T1000 (cell line): ENCODE data around the gene OPCML.

ENCODE experiments used
- DNase-seq: peaks from one replicate; lab custom pipeline; 2025; ENCODE audit warnings: mixed read lengths; lab: John Stamatoyannopoulos, UW

Gene OPCML

DNA sequence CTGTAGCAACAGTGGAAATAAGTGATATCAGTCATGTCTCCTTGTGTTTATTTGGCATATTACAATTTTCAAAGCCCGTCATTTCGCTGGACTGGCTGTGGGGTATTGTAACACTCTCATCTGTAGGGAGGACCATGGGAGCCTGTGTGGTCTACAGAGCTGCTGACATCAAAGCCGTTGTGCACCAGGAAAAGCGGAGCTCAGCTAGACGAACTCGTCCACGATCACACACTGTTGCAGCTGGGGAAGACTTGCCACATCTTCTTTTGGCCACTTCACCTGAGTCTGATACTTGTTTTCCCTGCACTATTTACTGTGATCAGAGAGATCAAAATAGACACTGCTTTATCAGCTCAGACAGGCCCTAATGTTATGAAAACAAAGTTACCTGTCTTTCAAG lies 741.3 kb downstream of the OPCML start:
- no peak for DNase-seq

- DNase-seq, result no peak
Observed at GRCh38 chr11:132790466-132790865, 741.8 kb downstream of the OPCML start.

GRCh38 chr11:132788816-132789325 lies 743.4 kb downstream of the OPCML start:
- no peak for DNase-seq

DNA sequence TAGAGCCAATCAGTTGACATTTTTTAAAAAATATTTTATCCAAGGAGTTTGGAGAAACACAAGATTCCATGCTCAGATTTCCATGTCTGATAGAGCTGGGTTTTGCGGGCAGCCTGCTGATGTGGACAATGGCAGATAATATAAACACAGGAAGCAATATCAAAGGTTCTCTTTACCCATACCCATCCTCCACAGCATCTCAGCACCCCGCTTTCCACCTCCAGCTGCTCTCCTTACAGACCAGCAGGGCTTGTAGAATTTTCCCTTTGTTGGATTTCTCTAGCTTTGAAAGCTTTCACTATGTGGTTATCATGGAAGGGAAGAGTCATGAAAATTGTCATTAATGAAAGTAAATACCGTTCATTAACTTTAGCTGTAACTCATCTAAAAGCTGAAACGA lies 746.4 kb downstream of the OPCML start:
- DNase-seq, result no peak

DNA sequence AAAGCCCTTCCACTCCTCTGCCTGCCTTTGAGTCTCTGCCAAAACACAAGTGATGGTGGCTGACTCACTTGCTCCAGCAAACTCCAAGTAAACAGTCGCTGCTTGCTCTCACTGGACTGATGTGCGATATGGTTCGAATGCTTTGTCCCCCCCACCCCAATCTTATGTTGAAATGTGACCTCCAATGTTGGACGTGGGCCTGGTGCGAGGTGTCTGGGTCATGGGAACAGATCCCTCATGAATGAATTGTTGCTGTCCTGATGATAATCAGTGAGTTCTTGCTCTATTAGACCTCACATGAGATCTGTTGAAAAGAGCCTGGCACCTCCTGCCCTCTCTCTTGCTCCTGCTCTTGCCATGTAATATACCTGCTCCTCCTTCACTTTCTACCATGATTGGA lies 747.9 kb downstream of the OPCML start:
- DNase-seq, result no peak

- DNase-seq, result no peak
Observed at GRCh38 chr11:132782102-132782501, 750.2 kb downstream of the OPCML start.

DNA sequence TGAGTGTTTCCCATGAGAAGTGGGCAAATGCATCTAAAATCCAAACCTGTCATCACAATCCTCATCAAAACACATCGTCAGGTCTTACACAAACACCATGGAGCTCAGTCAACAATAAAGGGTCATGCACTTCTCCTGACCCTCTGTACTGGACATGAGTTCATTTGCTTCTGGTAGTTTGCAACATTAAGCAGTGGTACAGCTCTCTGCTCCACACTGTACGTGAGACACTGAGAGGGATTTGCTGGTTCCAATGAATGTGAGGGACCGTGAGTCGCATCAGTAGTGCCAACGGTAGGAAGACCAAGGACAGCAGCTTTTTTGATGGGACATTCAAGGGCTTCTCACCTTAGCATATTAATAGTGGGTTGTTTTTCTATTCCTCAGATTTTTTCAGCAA lies 752.3 kb downstream of the OPCML start:
- DNase-seq, result no peak

DNA sequence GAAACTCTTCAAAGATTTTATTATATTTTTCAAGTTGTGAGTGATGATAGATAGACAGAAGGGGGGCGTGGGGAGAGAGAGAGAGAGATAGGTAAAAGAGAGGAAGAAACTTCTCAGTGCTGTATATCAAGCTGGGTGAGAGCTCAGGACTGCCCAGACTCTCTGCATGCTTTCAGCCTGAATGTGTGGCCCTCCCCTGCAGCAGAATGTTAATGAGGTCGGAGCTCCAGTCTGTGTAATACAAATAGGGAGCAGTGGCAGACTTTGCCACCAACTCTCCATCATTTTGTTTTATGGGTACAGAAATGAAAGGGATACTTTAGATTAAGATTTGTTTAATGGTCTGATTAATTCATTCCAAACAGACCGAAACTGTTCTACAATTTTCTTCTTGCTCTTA lies 752.8 kb downstream of the OPCML start:
- DNase-seq, result no peak

DNA sequence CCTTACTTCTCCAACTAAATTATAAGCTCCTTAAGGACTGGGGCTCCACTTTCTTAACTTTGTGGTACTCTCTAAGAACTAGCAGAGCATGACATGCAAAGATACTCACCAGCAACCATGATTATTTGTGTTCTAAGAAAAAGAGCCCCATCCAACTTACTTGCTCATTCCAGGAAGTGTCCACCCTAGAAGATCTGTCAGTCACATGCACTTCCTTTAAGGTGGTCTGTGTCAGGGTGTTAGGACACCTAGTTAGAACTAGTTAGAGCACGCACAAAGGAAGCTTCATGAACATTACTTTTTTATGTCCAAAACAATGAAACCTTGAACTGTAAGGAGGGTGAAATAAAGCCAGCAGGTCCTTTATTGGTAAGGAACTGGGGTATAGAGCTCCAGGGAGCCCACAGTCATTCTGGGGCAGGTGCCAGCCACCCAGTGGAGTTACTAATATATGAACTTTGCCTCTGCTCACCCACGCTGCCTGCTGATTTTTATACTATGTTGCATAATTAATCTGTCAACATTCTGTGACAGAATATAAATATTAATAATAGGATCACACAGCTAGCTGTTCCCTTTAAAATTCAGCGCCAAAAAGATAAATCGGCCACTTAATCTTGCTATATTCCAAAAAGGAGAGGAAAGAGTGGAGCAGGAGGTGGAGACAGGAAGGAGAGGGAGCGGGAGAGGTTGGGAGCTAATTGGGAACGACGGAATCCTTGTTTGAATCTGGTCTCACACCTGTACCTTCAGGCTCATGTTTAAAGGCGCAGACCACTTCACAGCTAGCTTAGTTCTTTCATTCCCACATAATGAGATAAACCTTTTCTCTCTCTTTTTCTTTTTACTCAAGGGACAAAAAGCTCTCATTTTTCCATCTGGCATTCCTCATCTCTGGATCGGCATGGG lies 755.0 kb downstream of the OPCML start:
- DNase-seq, result no peak

DNA sequence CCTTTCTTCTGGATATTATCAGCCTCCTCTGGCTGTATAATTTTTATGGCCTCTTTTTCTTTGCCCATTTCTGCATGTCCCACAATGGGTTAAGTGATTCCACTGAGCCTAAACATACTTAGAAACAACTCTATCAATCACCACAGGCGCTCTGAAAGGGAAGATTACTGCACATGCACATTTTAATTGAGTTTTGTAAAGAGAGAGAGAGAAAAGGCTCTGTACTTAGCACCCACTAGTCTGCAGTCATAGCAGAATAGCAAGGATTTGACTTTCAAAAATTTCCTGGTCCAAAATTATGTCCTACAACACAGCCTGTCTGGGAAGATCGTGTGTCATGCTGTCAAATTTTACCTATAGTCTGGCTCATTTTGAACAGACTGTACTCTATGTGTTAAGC lies 758.5 kb downstream of the OPCML start:
- no peak for DNase-seq

- DNase-seq, result no peak
Observed at GRCh38 chr11:132772703-132773545, 759.4 kb downstream of the OPCML start.

DNA sequence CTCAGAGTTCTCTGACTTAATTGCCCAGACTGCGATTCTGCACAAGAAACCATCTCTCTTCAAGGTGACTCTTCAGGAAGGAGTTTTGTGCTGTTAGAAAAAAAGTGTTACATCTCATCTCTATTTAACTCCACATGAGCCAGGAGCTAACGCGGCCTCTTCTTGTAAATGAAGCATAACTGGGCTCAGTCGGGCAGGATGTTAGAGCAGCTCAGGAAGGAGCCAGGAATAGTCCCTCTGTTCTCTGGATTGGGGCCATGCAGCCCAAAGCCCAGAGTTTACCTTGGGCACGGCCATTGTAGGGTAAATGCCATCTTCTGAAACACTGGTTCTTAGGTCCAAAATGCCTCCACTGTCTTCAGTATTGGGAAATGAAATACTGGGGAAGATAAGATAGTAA lies 760.6 kb downstream of the OPCML start:
- DNase-seq, result no peak

- no peak for DNase-seq
Observed at GRCh38 chr11:132770829-132771530, 761.3 kb downstream of the OPCML start.

- no peak for DNase-seq
Observed at GRCh38 chr11:132763503-132763902, 768.8 kb downstream of the OPCML start.

GRCh38 chr11:132755934-132756333 lies 776.4 kb downstream of the OPCML start:
- DNase-seq, result no peak

DNA sequence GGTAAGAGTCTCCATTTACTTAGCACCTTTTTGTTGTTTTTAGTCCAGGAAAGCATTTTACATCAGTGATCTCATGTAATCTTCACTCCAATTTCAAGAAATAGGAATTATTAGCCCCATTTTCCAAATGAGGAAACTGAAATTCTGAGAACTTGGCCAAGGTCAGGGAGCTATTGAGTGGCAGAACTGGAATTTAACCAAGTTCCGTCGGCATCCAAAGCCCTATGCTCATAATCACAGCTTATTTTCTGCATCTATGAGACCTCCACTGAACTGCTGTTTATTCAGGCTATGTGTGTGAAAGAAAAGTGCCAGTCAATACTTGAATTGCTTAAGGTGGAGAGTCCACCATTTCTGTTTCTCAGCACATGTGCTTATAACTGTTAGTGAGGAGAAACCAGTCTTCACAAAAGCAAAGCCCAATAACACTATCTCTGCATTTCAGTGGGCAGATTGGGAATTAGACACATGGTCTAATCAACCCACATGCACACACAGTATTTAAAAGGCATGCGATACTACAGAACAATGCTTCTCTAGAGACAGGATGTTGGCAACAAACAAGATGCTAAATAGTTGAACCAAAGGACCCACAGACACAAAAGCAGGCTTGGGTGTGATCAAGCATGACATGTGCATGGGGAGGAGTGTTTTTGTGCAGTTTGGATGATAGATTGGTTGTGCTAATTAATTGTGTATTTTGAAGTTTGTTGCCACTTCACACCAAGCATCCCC lies 780.6 kb downstream of the OPCML start:
- DNase-seq, result no peak

DNA sequence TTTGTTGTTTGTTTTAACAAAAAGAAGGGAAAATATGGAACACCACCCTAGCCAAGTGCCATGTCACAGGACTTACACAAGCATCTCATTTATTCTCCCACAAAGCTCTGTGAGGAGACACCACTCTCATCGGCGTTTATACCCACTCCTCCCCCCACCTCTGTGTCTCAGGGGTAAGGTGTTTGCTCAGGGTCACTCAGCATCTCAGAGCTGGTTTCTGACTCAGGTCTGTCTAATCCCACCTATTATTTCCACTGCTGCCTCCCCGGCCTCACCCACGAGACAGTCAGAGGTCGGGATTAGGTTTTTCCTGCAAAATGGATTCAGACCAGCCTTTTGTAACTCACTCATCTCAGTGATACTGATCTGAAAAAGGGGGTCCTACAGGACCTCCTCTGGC lies 786.0 kb downstream of the OPCML start:
- DNase-seq, result no peak

- DNase-seq, result no peak
Observed at GRCh38 chr11:132745306-132745705, 787.0 kb downstream of the OPCML start.

DNA sequence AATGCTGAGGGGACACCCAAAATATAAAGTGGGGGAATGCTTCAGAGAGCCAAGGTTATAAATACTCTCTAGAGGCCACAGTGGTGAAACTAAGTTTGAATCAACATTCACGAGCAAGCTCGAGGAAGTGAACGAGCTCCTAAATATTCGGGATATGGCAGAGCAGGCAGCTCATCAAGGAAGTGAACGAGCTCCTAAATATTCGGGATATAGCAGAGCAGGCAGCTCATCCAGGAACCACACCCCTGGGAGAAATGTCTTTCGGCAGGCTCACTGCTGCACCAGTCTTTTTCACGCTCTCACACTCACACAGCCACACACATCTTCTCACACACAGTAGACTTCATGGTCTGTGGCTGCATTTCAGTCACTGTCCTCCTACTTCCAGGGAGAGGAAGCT lies 787.5 kb downstream of the OPCML start:
- DNase-seq, result no peak

- no peak for DNase-seq
Observed at GRCh38 chr11:132743601-132744000, 788.7 kb downstream of the OPCML start.

- DNase-seq, result no peak
Observed at GRCh38 chr11:132742929-132743328, 789.4 kb downstream of the OPCML start.

DNA sequence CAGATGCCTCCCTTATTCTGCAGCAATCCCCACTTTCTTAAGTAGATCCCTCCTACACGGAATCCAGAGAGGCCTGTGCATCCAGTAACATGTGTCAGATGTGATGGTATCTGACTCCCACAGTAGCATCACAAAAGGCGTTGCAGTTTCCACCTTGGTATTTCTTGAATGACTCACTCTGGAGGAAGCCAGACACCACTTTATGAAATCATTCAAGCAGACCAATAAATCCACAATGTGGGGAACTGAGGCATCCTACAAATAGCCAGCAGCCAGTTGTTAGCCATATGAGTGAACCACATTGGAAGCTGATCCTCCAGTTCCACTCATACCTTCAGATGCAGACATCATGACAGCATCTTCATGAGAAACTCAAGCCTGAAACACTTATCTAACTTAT lies 798.1 kb downstream of the OPCML start:
- no peak for DNase-seq
